SJCRH30 (cell line): ENCODE results near the gene PTP4A1. TPM values are rescaled to one million over a fixed set of nuclear protein-coding genes. Genes with fewer than 3 reads are reported as not detected.

Experiments used
- DNase-seq, 2 experiments: peaks; one replicate each; pipeline ENCODE4 v3.0.0-alpha.2; 2015 to 2020
- H3K27ac ChIP-seq: fragments of 250-450 bp; sonication (Bioruptor Pico); 2 replicates; pipeline ENCODE4 v1.5.1; 2020; ENCODE audit warnings: mild to moderate bottlenecking, moderate library complexity
- H3K27me3 ChIP-seq: fragments of 250-450 bp; sonication (Bioruptor Pico); 2 replicates; pipeline ENCODE4 v1.5.1; 2020; ENCODE audit warnings: mild to moderate bottlenecking, moderate library complexity
- H3K36me3 ChIP-seq: fragments of 250-450 bp; sonication (Bioruptor Pico); 2 replicates; pipeline ENCODE4 v1.5.1; 2020; ENCODE audit warnings: mild to moderate bottlenecking, moderate library complexity
- H3K4me1 ChIP-seq: fragments of 250-450 bp; sonication (Bioruptor Pico); 2 replicates; pipeline ENCODE4 v1.5.1; 2020; ENCODE audit warnings: mild to moderate bottlenecking, moderate library complexity
- H3K4me3 ChIP-seq: fragments of 250-450 bp; sonication (Bioruptor Pico); 2 replicates; pipeline ENCODE4 v1.5.1; 2020; ENCODE audit warnings: mild to moderate bottlenecking, moderate library complexity
- H3K9me3 ChIP-seq: fragments of 250-450 bp; sonication (Bioruptor Pico); replicated peaks from 2 replicates; pipeline ENCODE4 v1.5.1; 2020; ENCODE audit warnings: mild to moderate bottlenecking, moderate library complexity
- total RNA-seq: library from RNA; depleted of rRNA; stranded (reverse); fragments of >200 nt; shearing (Covaris generic); gene quantifications from 2 replicates; pipeline ENCODE4 v1.2.3, GENCODE V29; 2014

The PTP4A1 gene
- total RNA-seq, 1 experiment from 2014 or later: 28.4 TPM

DNA sequence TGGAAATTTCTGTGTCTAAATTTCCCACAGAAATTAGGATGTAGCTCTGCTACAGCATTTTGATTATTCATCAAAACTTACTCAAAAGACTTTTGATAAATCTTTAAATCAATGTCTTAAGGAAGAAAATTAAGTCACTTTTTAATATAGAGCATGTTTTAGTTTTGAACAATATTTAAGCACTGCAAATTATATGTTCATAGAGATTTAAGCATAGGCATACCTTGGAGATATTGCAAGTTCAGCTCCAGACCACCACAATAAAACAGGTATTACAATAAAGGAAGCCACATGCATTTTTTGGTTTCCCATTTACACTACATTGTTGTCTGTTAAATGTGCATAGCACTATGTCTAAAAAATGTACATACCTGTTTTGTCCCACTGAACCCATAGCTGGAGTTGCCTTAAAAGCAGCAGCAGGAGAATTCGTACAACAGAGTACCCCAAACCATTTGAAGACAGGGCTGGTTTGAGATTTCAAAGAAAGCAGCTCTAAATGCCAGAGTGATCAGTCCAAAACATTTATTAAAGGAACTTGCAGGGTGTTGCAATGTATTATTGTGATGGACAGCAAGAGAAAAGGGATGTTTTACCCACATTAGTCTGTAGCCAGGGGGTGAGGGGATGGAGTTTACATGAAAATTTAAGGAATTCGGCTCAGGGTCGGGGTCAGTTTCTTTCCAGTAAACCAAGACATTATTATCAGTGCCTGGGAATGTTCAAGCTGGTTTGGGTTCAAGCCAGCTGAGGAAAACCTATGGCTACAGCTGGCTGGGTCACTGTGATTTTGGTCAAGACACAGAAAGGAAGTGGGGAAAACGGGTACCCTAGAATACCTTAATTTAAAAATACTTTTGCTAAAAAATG is 6.3 kb upstream of the PTP4A1 start:
- Histone ChIP-seq H3K27ac (no peak overlapping the region), H3K4me1 (no peaks in the 10 kb centered on the region)

DNA sequence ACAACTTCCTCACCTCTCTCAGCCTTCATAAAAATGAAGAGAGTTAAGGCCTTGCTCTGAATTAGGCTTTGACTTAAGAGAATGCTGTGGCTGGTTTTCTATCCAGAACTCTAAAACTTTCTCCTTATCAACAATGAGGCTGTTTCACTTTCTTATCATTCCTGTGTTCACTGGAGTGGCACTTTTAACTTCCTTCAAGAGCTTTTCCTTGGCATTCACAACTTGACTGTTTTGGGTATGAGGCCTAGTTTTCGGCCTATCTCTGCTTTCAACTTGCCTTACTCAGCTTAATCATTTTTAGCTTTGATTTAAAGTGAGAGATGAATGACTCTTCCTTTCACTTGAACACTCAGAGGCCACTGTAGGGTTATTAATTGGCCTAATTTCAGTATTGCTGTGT is 4.3 kb upstream of the PTP4A1 start:
- no peaks in the 10 kb centered on the region for H3K36me3 ChIP-seq
- 0 out of 2 replicates have a peak, but pooled peaks cover 3% of the 10 kb centered on the region for H3K27me3 ChIP-seq
- H3K4me3 ChIP-seq: no peak overlapping the region
- H3K9me3 ChIP-seq: 0 out of 2 replicates have a peak, but pooled peaks cover 2% of the 10 kb centered on the region
- DNase-seq: no peak
- H3K4me1 ChIP-seq: no peaks in the 10 kb centered on the region
- H3K27ac ChIP-seq: no peak overlapping the region

More for the DNA sequence above, 6.3 kb upstream of the PTP4A1 start:
- DNase-seq: no peak
- Histone ChIP-seq H3K9me3 (0 out of 2 replicates have a peak, but pooled peaks cover 2% of the 10 kb centered on the region), H3K27me3 (0 out of 2 replicates have a peak, but pooled peaks cover 3% of the 10 kb centered on the region), H3K36me3 (no peaks in the 10 kb centered on the region), H3K4me3 (no peak overlapping the region)

DNA sequence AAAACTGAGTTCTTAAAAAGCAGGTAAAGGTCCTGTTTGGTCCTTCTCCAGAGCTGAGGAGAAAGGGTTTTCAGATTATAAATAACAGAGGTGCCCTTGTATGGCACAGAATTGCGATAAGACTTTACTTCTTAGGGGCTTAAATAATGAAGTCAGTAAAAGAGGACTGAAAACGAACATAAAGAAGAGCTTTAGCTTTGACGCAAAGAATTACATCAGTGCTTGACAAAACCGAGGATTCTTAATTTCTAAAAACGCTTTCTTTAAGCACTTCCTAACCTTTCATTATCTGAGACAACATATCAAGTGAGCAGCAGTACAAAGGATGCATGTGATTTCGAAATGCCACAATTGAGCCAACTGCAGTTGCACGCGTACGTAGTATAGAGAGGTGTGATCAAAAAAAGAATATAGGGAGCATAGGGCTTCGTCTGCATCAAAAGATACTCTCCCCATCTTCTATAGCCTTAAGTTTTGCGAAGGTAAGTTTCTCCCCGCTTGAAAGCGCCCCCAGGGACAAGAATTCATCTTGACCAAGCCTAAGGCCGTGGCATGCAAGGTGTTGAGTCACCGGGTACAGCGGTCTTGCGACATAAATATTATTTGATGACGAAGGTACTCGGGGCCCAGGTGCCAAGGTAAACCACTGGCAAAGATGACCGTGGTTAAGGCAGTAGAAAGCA is 778 bp upstream of the PTP4A1 start:
- peak overlapping the region; percentile 88 for H3K4me3 ChIP-seq
- H3K27me3 ChIP-seq: no peaks in the 10 kb centered on the region
- H3K27ac ChIP-seq: peak overlapping the region; percentile 88; the same call in 1 of the 2 replicates
- peaks cover 7% of the 10 kb centered on the region; the same call in 1 of the 2 replicates for H3K4me1 ChIP-seq
- DNase-seq: no peak
- no peaks in the 10 kb centered on the region for H3K36me3 ChIP-seq
- 0 out of 2 replicates have a peak, but pooled peaks cover 2% of the 10 kb centered on the region for H3K9me3 ChIP-seq

DNA sequence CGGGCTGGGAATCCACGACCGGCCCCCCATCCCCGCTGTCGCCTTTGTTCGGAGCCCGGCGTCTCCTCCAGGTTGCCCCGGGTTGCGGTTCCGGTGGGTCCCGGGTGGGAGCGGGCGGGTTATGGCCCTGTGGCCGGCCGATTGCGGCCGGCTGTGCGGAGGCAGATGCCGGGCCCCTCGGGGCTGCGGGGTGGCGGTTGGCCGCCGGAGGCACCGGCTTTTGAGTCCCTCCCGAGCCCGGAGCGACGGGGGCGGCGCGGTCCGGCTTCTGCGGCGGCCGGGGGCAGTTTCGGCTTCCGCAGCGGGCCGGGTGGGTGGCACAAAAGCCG is 431 bp downstream of the PTP4A1 start:
- Histone ChIP-seq H3K4me3 (peak overlapping the region; percentile 88), H3K9me3 (no peaks in the 10 kb centered on the region), H3K27me3 (no peaks in the 10 kb centered on the region), H3K27ac (peak overlapping the region; percentile 88), H3K36me3 (peaks cover 10% of the 10 kb centered on the region), H3K4me1 (peaks cover 7% of the 10 kb centered on the region; the same call in 1 of the 2 replicates)
- no peak for DNase-seq

DNA sequence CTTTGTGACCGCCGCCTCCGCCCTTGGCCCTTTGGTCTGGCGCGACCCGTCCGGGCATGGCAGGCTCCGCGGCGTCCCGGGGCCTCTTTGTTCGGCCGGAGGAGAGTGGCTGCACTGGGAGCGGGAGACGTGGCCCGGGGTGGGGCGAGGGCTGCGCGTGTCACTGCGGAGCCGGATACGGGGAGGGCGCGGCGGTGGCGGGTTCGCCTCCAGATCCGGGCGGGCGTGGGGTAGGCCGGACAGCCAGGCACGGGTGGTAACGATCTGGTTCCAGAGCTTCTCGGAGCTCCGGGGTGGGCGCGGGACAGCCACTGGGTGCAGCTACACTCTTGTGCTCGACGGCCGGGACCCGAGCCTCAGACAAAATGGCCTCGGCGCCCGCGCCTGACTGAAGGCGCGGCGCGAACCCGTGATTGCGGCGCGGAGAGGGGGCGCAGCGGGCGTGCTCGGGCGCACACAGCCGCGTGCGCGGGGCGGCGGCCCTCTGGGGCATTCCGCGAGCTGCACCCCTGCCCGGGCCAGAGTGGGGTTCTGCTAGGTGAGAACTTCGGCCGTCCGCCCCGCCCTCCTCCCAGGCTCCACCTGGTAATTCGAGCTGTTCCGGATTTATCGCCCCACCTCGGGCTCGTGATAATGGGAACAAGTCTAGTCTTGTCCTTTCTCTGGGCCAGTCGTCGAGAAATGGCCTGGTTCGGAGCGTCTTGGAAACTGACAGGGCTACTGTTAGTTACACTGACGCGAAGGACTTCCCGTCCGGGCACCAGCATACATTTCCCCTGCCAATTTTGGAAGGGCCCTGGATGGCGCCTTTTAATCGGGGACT is 1.0 kb downstream of the PTP4A1 start:
- Histone ChIP-seq H3K36me3 (peaks cover 16% of the 10 kb centered on the region), H3K4me3 (peak overlapping the region; percentile 88), H3K4me1 (peaks cover 7% of the 10 kb centered on the region; the same call in 1 of the 2 replicates), H3K9me3 (no peaks in the 10 kb centered on the region), H3K27ac (peak overlapping the region; percentile 88), H3K27me3 (no peaks in the 10 kb centered on the region)
- DNase-seq: peak; percentile 53 to 69

DNA sequence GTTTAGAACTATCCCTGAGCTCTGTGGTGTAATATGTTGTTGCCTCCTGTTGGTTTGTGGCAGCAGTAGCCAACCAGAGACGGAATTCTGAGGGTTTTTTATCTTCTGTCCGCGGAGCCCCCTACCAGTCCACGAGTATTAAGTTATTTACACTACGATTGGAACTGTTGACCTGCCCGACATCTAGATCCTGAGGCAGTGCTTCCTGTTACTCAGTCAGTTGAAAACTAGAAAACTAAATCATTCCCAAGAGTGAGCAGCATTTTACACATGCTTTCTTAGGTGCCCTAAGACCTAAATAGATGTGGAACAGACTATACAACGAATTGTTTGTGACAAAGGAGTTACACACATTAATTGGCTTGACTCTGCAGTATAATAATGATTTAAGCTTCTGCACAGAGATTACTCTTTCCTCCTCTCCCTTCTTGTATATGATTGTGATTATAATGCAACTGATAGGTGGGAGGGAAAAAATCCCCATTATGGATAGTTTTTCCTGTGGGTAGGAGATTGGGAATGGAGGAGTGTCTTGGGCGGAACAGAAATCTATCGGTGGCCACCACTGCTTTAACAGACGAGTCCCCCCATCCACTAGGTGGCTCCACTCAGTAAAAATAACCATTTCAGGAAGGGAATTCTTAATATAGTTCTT is 1.7 kb downstream of the PTP4A1 start:
- H3K36me3 ChIP-seq: peaks cover 23% of the 10 kb centered on the region
- peak overlapping the region; percentile 88 for H3K27ac ChIP-seq
- DNase-seq: peak; percentile 60 to 78
- peaks cover 7% of the 10 kb centered on the region; the same call in 1 of the 2 replicates for H3K4me1 ChIP-seq
- no peaks in the 10 kb centered on the region for H3K27me3 ChIP-seq
- H3K4me3 ChIP-seq: peak overlapping the region; percentile 88
- no peaks in the 10 kb centered on the region for H3K9me3 ChIP-seq

DNA sequence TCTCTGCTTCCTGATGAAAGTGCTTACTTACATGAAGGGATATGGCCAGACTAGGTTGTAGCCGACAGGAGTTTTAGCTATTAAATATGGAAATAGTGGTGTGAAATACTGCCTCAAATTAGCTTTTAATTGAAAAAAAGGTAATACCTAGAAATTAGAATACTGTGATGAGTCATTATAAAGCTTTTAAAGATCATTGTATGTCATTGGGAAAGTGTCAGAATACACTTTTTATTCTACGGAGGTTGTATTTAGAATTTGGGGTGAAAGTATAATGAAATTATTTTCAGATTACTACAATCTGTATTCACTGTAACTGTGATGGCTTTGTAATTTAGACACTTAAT is 2.2 kb downstream of the PTP4A1 start:
- peaks cover 28% of the 10 kb centered on the region for H3K36me3 ChIP-seq
- H3K27me3 ChIP-seq: no peaks in the 10 kb centered on the region
- no peak overlapping the region for H3K27ac ChIP-seq
- peaks cover 7% of the 10 kb centered on the region; the same call in 1 of the 2 replicates for H3K4me1 ChIP-seq
- H3K9me3 ChIP-seq: no peaks in the 10 kb centered on the region
- DNase-seq: no peak
- peak overlapping the region; percentile 88 for H3K4me3 ChIP-seq

DNA sequence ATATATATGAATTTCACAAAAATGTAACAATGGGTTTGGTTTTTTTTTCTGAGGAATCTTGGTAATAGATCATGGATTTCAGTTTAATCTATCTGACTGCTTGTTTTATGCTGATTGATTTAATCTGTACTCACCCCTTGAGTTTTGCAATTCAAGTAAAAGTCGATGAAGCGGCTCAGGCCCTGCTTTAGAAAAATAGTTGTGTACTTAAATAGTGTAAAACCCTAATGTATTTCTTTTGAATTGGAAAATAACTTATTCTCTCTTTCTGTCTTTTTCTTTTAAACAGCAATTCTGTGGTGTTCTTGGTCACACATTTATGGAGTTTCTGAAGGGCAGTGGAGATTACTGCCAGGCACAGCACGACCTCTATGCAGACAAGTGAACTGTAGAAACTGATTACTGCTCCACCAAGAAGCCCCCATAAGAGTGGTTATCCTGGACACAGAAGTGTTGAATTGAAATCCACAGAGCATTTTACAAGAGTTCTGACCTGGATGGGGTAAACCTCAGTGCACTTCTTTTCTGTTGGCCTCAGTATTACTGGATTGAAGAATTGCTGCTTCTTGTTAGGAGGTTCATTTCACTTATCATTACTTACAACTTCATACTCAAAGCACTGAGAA is 4.0 kb downstream of the PTP4A1 start:
- Histone ChIP-seq H3K36me3 (peaks cover 46% of the 10 kb centered on the region), H3K27me3 (no peaks in the 10 kb centered on the region), H3K4me3 (no peak overlapping the region), H3K9me3 (no peaks in the 10 kb centered on the region), H3K4me1 (peaks cover 7% of the 10 kb centered on the region; the same call in 1 of the 2 replicates), H3K27ac (no peak overlapping the region)
- no peak for DNase-seq

DNA sequence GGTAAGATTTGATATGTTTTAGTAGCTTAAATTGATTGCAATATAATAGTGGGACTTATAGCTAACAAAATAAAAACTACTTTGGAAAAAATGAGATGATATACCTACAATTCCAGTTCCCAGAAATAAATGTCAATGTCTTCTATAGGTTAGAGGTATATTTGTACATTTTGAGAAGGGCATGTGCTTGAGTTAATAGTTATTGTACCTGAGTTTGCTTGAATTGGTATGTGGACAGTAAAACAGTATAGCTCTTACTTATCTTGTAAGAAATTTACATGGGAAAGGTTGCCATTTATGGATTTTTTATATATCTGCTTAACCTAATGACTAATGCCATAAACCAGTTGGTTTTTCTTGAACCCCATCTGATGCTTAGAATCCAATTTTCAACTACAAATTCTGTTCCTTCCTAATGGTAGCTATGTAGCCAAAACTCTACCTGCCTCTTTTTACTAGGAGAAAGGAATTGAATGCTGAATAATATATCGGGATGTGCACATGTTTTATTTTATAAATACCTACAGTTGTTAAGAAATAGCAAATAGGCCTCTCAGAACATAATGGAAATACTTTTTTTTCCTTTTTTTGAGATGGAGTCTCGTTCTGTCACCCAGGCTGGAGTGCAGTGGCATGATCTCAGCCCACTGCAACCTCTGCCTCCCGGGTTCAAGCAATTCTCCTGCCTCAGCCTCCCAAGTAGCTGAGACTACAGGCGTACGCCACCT is 4.9 kb downstream of the PTP4A1 start:
- H3K27me3 ChIP-seq: no peaks in the 10 kb centered on the region
- H3K9me3 ChIP-seq: no peaks in the 10 kb centered on the region
- peaks cover 52% of the 10 kb centered on the region for H3K36me3 ChIP-seq
- H3K4me3 ChIP-seq: no peak overlapping the region
- peaks cover 7% of the 10 kb centered on the region; the same call in 1 of the 2 replicates for H3K4me1 ChIP-seq
- DNase-seq: no peak
- H3K27ac ChIP-seq: no peak overlapping the region

DNA sequence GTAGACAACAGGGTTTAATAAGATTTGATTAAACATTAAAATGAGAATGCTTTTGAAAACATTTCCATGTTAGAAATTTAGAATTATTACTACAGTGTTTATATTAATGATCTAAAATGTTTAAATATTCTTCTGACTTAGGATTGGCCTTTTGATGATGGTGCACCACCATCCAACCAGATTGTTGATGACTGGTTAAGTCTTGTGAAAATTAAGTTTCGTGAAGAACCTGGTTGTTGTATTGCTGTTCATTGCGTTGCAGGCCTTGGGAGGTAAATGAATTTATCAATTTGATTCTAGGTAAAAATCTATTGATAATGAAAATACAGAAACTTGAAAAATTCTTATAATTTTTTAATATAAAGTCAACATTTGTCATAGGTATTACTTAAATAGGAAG is 6.5 kb downstream of the PTP4A1 start:
- no peak for DNase-seq
- H3K4me1 ChIP-seq: peaks cover 7% of the 10 kb centered on the region; the same call in 1 of the 2 replicates
- no peak overlapping the region for H3K4me3 ChIP-seq
- H3K27me3 ChIP-seq: no peaks in the 10 kb centered on the region
- H3K9me3 ChIP-seq: no peaks in the 10 kb centered on the region
- H3K27ac ChIP-seq: no peak overlapping the region
- H3K36me3 ChIP-seq: peaks cover 58% of the 10 kb centered on the region

DNA sequence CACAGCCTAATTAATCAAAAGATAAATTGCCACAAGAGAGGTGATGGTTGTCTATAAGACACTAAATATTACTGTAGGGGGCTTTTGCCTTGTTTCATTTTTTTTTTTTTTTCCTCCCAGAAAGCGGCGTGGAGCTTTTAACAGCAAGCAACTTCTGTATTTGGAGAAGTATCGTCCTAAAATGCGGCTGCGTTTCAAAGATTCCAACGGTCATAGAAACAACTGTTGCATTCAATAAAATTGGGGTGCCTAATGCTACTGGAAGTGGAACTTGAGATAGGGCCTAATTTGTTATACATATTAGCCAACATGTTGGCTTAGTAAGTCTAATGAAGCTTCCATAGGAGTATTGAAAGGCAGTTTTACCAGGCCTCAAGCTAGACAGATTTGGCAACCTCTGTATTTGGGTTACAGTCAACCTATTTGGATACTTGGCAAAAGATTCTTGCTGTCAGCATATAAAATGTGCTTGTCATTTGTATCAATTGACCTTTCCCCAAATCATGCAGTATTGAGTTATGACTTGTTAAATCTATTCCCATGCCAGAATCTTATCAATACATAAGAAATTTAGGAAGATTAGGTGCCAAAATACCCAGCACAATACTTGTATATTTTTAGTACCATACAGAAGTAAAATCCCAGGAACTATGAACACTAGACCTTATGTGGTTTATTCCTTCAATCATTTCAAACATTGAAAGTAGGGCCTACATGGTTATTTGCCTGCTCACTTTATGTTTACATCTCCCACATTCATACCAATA is 7.8 kb downstream of the PTP4A1 start:
- no peak for DNase-seq
- Histone ChIP-seq H3K4me3 (no peak overlapping the region), H3K36me3 (peaks cover 58% of the 10 kb centered on the region), H3K27me3 (no peaks in the 10 kb centered on the region), H3K9me3 (no peaks in the 10 kb centered on the region), H3K4me1 (0 out of 2 replicates have a peak, but pooled peaks cover 1% of the 10 kb centered on the region), H3K27ac (no peak overlapping the region)

DNA sequence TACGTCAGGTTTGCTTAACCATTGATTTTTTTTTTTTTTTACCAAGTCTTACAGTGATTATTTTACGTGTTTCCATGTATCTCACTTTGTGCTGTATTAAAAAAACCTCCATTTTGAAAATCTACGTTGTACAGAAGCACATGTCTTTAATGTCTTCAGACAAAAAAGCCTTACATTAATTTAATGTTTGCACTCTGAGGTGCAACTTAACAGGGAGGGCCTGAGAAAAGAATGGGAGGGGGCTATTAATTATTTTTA is 8.4 kb downstream of the PTP4A1 start:
- Histone ChIP-seq H3K27me3 (no peaks in the 10 kb centered on the region), H3K36me3 (peaks cover 58% of the 10 kb centered on the region), H3K4me3 (no peak overlapping the region), H3K27ac (no peak overlapping the region), H3K9me3 (no peaks in the 10 kb centered on the region), H3K4me1 (no peaks in the 10 kb centered on the region)
- DNase-seq: no peak
